SH-SY5Y (cell line): ENCODE results near the gene CNPPD1.

Source experiments
- GATA2 ChIP-seq: IDR thresholded peaks from 2 replicates; pipeline ENCODE4 v1.6.1; 2011; ENCODE audit warnings: mild to moderate bottlenecking, low read depth, low read length
- GATA3 ChIP-seq: IDR thresholded peaks from 2 replicates; pipeline ENCODE4 v1.6.1; 2011; ENCODE audit warnings: low read depth, mild to moderate bottlenecking, low read length, moderate library complexity

CNPPD1 gene

GRCh38 chr2:219125225-219125885, 51.4 kb downstream of the CNPPD1 start:
- TF ChIP-seq GATA2: no peak
- TF ChIP-seq GATA3: no peak

GRCh38 chr2:219124381-219125110, 52.2 kb downstream of the CNPPD1 start:
- TF ChIP-seq GATA3 (no peak), GATA2 (no peak)

GRCh38 chr2:219123356-219124135, 53.2 kb downstream of the CNPPD1 start:
- no peak for TF ChIP-seq GATA2
- no peak for TF ChIP-seq GATA3

GRCh38 chr2:219122202-219122980, 54.3 kb downstream of the CNPPD1 start:
- TF ChIP-seq GATA3 (no peak), GATA2 (no peak)
